Astrocyte (in vitro differentiated cells and primary cell): ENCODE results near the gene ARAP2. TPM values are rescaled to one million over a fixed set of nuclear protein-coding genes. Genes with fewer than 3 reads are reported as not detected.

ENCODE experiments used
- DNase-seq: peaks from one replicate; pipeline ENCODE4 v3.0.0-alpha.2; 2010; ENCODE audit warnings: low read depth
- FAIRE-seq: peaks from 2 replicates; lab custom pipeline; 2011; peaks lifted over from hg19 to GRCh38; lab: Jason Lieb, UNC
- H2AFZ ChIP-seq: 2 replicates; pipeline ENCODE4 v1.6.0; 2012; ENCODE audit warnings: low read depth, low read length, inconsistent platforms
- H3K27ac ChIP-seq: 2 replicates; pipeline ENCODE4 v1.5.1; 2011; ENCODE audit warnings: low read depth, low read length, inconsistent platforms
- H3K27me3 ChIP-seq: 2 replicates; pipeline ENCODE4 v1.6.0; 2011; ENCODE audit warnings: low read length, inconsistent platforms; ENCODE audit not compliant: insufficient read depth
- H3K36me3 ChIP-seq: 2 replicates; pipeline ENCODE4 v1.5.1; 2011; ENCODE audit warnings: low read length, inconsistent platforms; ENCODE audit not compliant: insufficient read depth
- H3K4me1 ChIP-seq: 2 replicates; pipeline ENCODE4 v1.5.1; 2011; ENCODE audit warnings: low read length, inconsistent platforms; ENCODE audit not compliant: insufficient read depth
- H3K4me2 ChIP-seq: 2 replicates; pipeline ENCODE4 v1.6.0; 2012; ENCODE audit warnings: low read length, inconsistent platforms
- H3K4me3 ChIP-seq: 2 replicates; pipeline ENCODE4 v1.5.1; 2011; ENCODE audit warnings: low read depth, mild to moderate bottlenecking, low read length, inconsistent platforms; ENCODE audit not compliant: insufficient read depth
- H3K79me2 ChIP-seq: 2 replicates; pipeline ENCODE4 v1.6.0; 2012; ENCODE audit warnings: mild to moderate bottlenecking, low read length, inconsistent platforms; ENCODE audit not compliant: insufficient read depth
- H3K9ac ChIP-seq: 2 replicates; pipeline ENCODE4 v1.6.0; 2012; ENCODE audit warnings: mild to moderate bottlenecking, low read length, inconsistent platforms
- H3K9me3 ChIP-seq: 2 replicates; pipeline ENCODE4 v1.5.1; 2012; ENCODE audit warnings: low read depth, mild to moderate bottlenecking, low read length, inconsistent platforms; ENCODE audit not compliant: insufficient read depth
- H4K20me1 ChIP-seq: 2 replicates; pipeline ENCODE4 v1.6.0; 2012; ENCODE audit warnings: low read length, inconsistent platforms; ENCODE audit not compliant: insufficient read depth
- H3K27ac Mint-ChIP-seq: one replicate; pipeline ENCODE4 v1.8.0; 2021; ENCODE audit warnings: mild to moderate bottlenecking, mixed read lengths; ENCODE audit not compliant: unreplicated experiment
- H3K27me3 Mint-ChIP-seq: one replicate; pipeline ENCODE4 v1.8.0; 2021; ENCODE audit warnings: low read depth, mixed read lengths; ENCODE audit not compliant: unreplicated experiment
- H3K36me3 Mint-ChIP-seq: one replicate; pipeline ENCODE4 v1.8.0; 2021; ENCODE audit warnings: low read depth, mixed read lengths; ENCODE audit not compliant: unreplicated experiment
- H3K4me1 Mint-ChIP-seq: one replicate; pipeline ENCODE4 v1.8.0; 2021; ENCODE audit warnings: low read depth, mixed read lengths; ENCODE audit not compliant: unreplicated experiment
- H3K4me3 Mint-ChIP-seq: one replicate; pipeline ENCODE4 v1.8.0; 2021; ENCODE audit warnings: mild to moderate bottlenecking, moderate library complexity, mixed read lengths; ENCODE audit not compliant: unreplicated experiment
- H3K9me3 Mint-ChIP-seq: one replicate; pipeline ENCODE4 v1.8.0; 2021; ENCODE audit warnings: mild to moderate bottlenecking, mixed read lengths; ENCODE audit not compliant: unreplicated experiment
- EZH2 ChIP-seq: IDR thresholded peaks from 2 replicates; pipeline ENCODE4 v1.6.1; 2012; ENCODE audit warnings: mild to moderate bottlenecking, low read length, inconsistent platforms; ENCODE audit not compliant: insufficient read depth
- total RNA-seq: library from RNA; stranded (reverse); gene quantifications from 2 replicates; pipeline ENCODE4 v1.2.1, GENCODE V29; 2021
- TF ChIP-seq, protein P1 (sequence below): IDR thresholded peaks from 2 replicates; pipeline ENCODE4 v1.5.1; 2011; ENCODE audit warnings: low read depth, mild to moderate bottlenecking, inconsistent platforms, low read length, moderate library complexity; ENCODE audit not compliant: insufficient read depth

ARAP2 gene
- total RNA-seq, 1 donor from 2014 or later = 9.6 TPM

DNA sequence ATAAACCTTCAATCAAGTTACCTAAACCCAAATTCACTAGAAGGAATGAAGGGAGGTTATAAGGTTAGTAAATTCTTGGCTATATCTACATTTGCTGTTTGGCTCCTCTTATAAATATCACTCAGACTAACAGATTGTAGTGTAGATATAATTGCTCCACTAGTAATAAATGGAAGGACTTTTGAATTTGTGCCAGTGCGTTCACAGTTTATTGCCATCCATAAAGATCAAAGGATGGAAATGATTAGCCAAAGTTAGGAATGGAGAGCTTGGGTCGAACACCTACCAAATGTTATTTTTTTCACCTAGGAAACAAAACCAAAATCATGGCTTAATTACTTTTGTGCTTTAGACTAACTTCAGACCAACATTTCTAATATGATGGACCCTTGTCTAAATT lies 46.3 kb upstream of the ARAP2 start:
- no peak overlapping the region for H3K4me3 Mint-ChIP-seq
- Histone ChIP-seq H3K27ac (no peak overlapping the region), H3K9me3 (no peaks in the 10 kb centered on the region), H3K4me2 (no peak overlapping the region), H2AFZ (no peak overlapping the region), H3K79me2 (no peaks in the 10 kb centered on the region), H3K36me3 (no peaks in the 10 kb centered on the region), H3K9ac (no peak overlapping the region), H3K4me3 (no peak overlapping the region), H3K27me3 (no peaks in the 10 kb centered on the region), H3K4me1 (no peaks in the 10 kb centered on the region), H4K20me1 (no peaks in the 10 kb centered on the region)
- FAIRE-seq = no peak
- TF ChIP-seq, protein P1, sequence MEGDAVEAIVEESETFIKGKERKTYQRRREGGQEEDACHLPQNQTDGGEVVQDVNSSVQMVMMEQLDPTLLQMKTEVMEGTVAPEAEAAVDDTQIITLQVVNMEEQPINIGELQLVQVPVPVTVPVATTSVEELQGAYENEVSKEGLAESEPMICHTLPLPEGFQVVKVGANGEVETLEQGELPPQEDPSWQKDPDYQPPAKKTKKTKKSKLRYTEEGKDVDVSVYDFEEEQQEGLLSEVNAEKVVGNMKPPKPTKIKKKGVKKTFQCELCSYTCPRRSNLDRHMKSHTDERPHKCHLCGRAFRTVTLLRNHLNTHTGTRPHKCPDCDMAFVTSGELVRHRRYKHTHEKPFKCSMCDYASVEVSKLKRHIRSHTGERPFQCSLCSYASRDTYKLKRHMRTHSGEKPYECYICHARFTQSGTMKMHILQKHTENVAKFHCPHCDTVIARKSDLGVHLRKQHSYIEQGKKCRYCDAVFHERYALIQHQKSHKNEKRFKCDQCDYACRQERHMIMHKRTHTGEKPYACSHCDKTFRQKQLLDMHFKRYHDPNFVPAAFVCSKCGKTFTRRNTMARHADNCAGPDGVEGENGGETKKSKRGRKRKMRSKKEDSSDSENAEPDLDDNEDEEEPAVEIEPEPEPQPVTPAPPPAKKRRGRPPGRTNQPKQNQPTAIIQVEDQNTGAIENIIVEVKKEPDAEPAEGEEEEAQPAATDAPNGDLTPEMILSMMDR = no peak
- TF ChIP-seq EZH2 = no peak
- H3K4me1 Mint-ChIP-seq = no peaks in the 10 kb centered on the region
- no peak for DNase-seq
- no peak overlapping the region for H3K27ac Mint-ChIP-seq
- H3K27me3 Mint-ChIP-seq = no peaks in the 10 kb centered on the region
- H3K36me3 Mint-ChIP-seq = no peaks in the 10 kb centered on the region
- no peaks in the 10 kb centered on the region for H3K9me3 Mint-ChIP-seq

DNA sequence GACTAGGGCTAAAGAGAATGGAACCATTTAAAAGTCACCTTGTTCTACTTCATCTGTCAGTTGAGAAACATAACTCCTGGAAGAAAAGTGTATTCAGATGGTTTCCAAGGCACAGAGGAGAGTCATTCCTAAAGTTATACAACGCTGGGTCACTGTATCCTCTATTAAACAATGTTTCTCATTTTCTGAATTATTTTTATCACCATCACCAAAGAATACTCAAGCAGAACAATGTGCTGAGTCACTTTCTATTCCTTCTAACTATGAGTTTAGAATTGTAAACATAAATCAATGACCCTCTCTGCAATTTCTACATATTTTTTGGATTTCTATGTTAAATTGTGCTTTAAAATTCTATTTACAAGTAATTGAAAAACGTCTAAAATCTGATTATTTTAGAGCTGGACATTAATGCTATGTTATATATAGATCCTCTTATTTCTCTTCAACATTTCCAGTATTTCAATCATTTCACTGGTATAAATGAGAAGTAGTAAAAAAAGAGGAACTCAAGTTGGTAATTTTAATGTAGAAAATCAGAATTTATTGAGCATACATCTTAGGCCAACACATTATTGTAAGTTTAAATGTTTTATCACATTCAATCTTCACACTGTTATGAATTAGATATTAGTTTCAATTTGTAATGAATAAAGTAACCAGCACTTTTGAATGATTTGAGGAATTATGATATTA lies 44.6 kb upstream of the ARAP2 start:
- Mint-ChIP-seq H3K4me3 (no peak overlapping the region), H3K9me3 (no peaks in the 10 kb centered on the region), H3K36me3 (no peaks in the 10 kb centered on the region), H3K27ac (no peak overlapping the region), H3K27me3 (no peaks in the 10 kb centered on the region), H3K4me1 (no peaks in the 10 kb centered on the region)
- no peak for FAIRE-seq
- Histone ChIP-seq H3K36me3 (no peaks in the 10 kb centered on the region), H3K4me2 (no peak overlapping the region), H3K9me3 (no peaks in the 10 kb centered on the region), H3K27me3 (no peaks in the 10 kb centered on the region), H3K4me1 (no peaks in the 10 kb centered on the region), H4K20me1 (no peaks in the 10 kb centered on the region), H2AFZ (no peak overlapping the region), H3K27ac (no peak overlapping the region), H3K9ac (no peak overlapping the region), H3K79me2 (no peaks in the 10 kb centered on the region), H3K4me3 (no peak overlapping the region)
- TF ChIP-seq, protein P1 = no peak
- TF ChIP-seq EZH2 = no peak
- peak; percentile 49 for DNase-seq

DNA sequence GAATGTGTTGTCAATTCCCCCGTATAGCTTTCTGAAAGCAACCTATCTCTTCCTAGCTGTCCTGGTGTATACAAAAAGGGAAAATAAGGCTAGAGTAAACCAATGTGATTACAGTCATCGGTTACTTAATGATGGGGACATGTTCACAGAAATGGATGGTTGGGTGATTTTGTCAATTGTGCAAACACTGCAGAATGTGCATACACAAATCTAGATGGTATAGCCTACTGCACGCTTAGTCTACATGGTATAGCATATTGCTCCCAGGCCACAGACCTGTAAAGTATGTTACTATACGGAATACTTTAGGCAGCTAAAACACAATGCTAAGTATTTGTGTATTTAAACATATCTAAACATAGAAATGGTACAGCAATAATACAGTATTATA lies 42.2 kb upstream of the ARAP2 start:
- Histone ChIP-seq H4K20me1 (no peaks in the 10 kb centered on the region), H3K27me3 (no peaks in the 10 kb centered on the region), H3K9ac (no peak overlapping the region), H3K4me1 (no peaks in the 10 kb centered on the region), H3K4me2 (no peak overlapping the region), H3K4me3 (no peak overlapping the region), H3K79me2 (no peaks in the 10 kb centered on the region), H3K36me3 (no peaks in the 10 kb centered on the region), H3K27ac (no peak overlapping the region), H2AFZ (no peak overlapping the region), H3K9me3 (no peaks in the 10 kb centered on the region)
- H3K4me3 Mint-ChIP-seq = no peak overlapping the region
- H3K9me3 Mint-ChIP-seq = no peaks in the 10 kb centered on the region
- TF ChIP-seq, protein P1 = no peak
- no peak for TF ChIP-seq EZH2
- no peak overlapping the region for H3K27ac Mint-ChIP-seq
- no peaks in the 10 kb centered on the region for H3K36me3 Mint-ChIP-seq
- no peaks in the 10 kb centered on the region for H3K4me1 Mint-ChIP-seq
- H3K27me3 Mint-ChIP-seq = no peaks in the 10 kb centered on the region
- FAIRE-seq (no peak), DNase-seq (no peak)
